ENCODE data around the gene LRG1. TPM values are rescaled to one million over a fixed set of nuclear protein-coding genes. Genes with fewer than 3 reads are reported as not detected.
"Not testable (repeated sequence)": the region's sequence is repeated elsewhere in the genome, so short reads cannot be mapped to it uniquely, and the experiment has no call there.

LRG1 gene
- polyA plus RNA-seq, 1 donor: 0.49 TPM

GRCh38 chr19:4576016-4576933 is 36.4 kb upstream of the LRG1 start:
- DNase-seq (ENCODE audit: low read depth): no peak

GRCh38 chr19:4575267-4576015 is 35.6 kb upstream of the LRG1 start:
- DNase-seq (ENCODE audit: low read depth): no peak

- no peak for DNase-seq (ENCODE audit: low read depth)
Observed at GRCh38 chr19:4573682-4574081, 33.8 kb upstream of the LRG1 start.

- no peak for DNase-seq (ENCODE audit: low read depth)
Observed at GRCh38 chr19:4571305-4571917, 31.6 kb upstream of the LRG1 start.

GRCh38 chr19:4570916-4571304 is 31.1 kb upstream of the LRG1 start:
- no peak for DNase-seq (ENCODE audit: low read depth)

GRCh38 chr19:4570402-4570801 is 30.6 kb upstream of the LRG1 start:
- no peak for DNase-seq (ENCODE audit: low read depth)

GRCh38 chr19:4568886-4569285 is 29.1 kb upstream of the LRG1 start:
- no peak for DNase-seq (ENCODE audit: low read depth)

- no peak for DNase-seq (ENCODE audit: low read depth)
Observed at GRCh38 chr19:4567584-4568071, 27.8 kb upstream of the LRG1 start.

GRCh38 chr19:4566402-4567051 is 26.7 kb upstream of the LRG1 start:
- DNase-seq (ENCODE audit: low read depth): no peak

GRCh38 chr19:4563562-4563961 is 23.7 kb upstream of the LRG1 start:
- DNase-seq (ENCODE audit: low read depth): not testable (repeated sequence)

- not testable (repeated sequence) for DNase-seq (ENCODE audit: low read depth)
Observed at GRCh38 chr19:4562085-4562484, 22.2 kb upstream of the LRG1 start.

- DNase-seq (ENCODE audit: low read depth): no peak
Observed at GRCh38 chr19:4559569-4559968, 19.7 kb upstream of the LRG1 start, which contains the start of gene SEMA6B. SEMA6B (minus strand) TSS chr19:4559684; CDS start chr19:4558457, 1,227 bp downstream.

- no peak for DNase-seq (ENCODE audit: low read depth)
Observed at GRCh38 chr19:4557971-4558941, 18.4 kb upstream of the LRG1 start.

GRCh38 chr19:4557144-4557970 is 17.5 kb upstream of the LRG1 start:
- no peak for DNase-seq (ENCODE audit: low read depth)

- no peak for DNase-seq (ENCODE audit: low read depth)
Observed at GRCh38 chr19:4556597-4557127, 16.8 kb upstream of the LRG1 start.

GRCh38 chr19:4555657-4556561 is 16.1 kb upstream of the LRG1 start:
- no peak for DNase-seq (ENCODE audit: low read depth)

- no peak for DNase-seq (ENCODE audit: low read depth)
Observed at GRCh38 chr19:4554717-4555116, 14.9 kb upstream of the LRG1 start.

GRCh38 chr19:4553775-4554174 is 13.9 kb upstream of the LRG1 start:
- no peak for DNase-seq (ENCODE audit: low read depth)

All from forelimb muscle (tissue), 1 donor.